ENCODE data around the gene MLIP. TPM values are rescaled to one million over a fixed set of nuclear protein-coding genes. Genes with fewer than 3 reads are reported as not detected.

Gene MLIP
- total RNA-seq, 1 experiment from 2014 or later = not detected

GRCh38 chr6:54260025-54260424 is 148.8 kb downstream of the MLIP start (continued):
- TF ChIP-seq ERG (CRISPR knock-in tag; IDR thresholded peaks at IDR 0.05) (no peak), CDX4 (CRISPR knock-in tag; IDR thresholded peaks at IDR 0.05; ENCODE audit: borderline replicate concordance) (no peak), ESRRA (CRISPR knock-in tag; IDR thresholded peaks at IDR 0.05; ENCODE audit: borderline replicate concordance) (no peak), ZNF671 (CRISPR knock-in tag; IDR thresholded peaks at IDR 0.05) (no peak), ATF6 (CRISPR knock-in tag; IDR thresholded peaks at IDR 0.05) (no peak), SOX15 (CRISPR knock-in tag; IDR thresholded peaks at IDR 0.05) (no peak), TP53 (CRISPR knock-in tag; IDR thresholded peaks at IDR 0.05) (no peak), ZMAT4 (CRISPR knock-in tag; IDR thresholded peaks at IDR 0.05) (no peak)

GRCh38 chr6:54262499-54262898 is 151.3 kb downstream of the MLIP start:
- ChIA-PET POLR2A (no interaction called here), CTCF (no interaction called here)
- Mint-ChIP-seq H3K27me3 (ENCODE audit: low read depth) (peaks cover 25% of the 10 kb centered on the region), H3K4me1 (peaks cover 29% of the 10 kb centered on the region), H3K36me3 (no peaks in the 10 kb centered on the region), H3K9me3 (no peaks in the 10 kb centered on the region), H3K4me3 (no peak overlapping the region), H3K27ac (no peak overlapping the region)
- no peak for TF ChIP-seq MYBL2 (CRISPR knock-in tag; IDR thresholded peaks at IDR 0.05)
- TF ChIP-seq ARID4B (CRISPR knock-in tag; IDR thresholded peaks at IDR 0.05; ENCODE audit: borderline replicate concordance) = no peak
- no peak for TF ChIP-seq NFYB (CRISPR knock-in tag; conservative IDR thresholded peaks at IDR 0.05; ENCODE audit: low read depth)
- TF ChIP-seq CBFB (CRISPR knock-in tag; IDR thresholded peaks at IDR 0.05; ENCODE audit: low read depth) = no peak
- TF ChIP-seq ZBTB43 (CRISPR knock-in tag; IDR thresholded peaks at IDR 0.05) = no peak
- TF ChIP-seq ELF4 (CRISPR knock-in tag; IDR thresholded peaks at IDR 0.05; ENCODE audit: low read depth) = no peak
- no peak for TF ChIP-seq JAZF1 (CRISPR knock-in tag; IDR thresholded peaks at IDR 0.05)
- TF ChIP-seq PRRX2 (CRISPR knock-in tag; IDR thresholded peaks at IDR 0.05) = no peak
- ATAC-seq (peak; percentile 55), DNase-seq (ENCODE audit: low spot score) (no peak)
